Measurements from ENCODE around the gene ACBD4. TPM values are rescaled to one million over a fixed set of nuclear protein-coding genes. Genes with fewer than 3 reads are reported as not detected.

ACBD4 gene
- total and polyA plus RNA-seq, 2 of the 13 experiments (the other 11 are each of a cell fraction or from before 2014, with no cell fraction given): 16.1 to 26.9 TPM

- TF ChIP-seq ETV5 (CRISPR knock-in tag; IDR thresholded peaks at IDR 0.05; ENCODE audit: borderline replicate concordance) (no peak; the same call in 1 of the 2 replicates), SOX5 (CRISPR knock-in tag; IDR thresholded peaks at IDR 0.05; ENCODE audit: borderline replicate concordance) (peak; percentile 34; the same call in 1 of the 2 replicates), HOXA9 (CRISPR knock-in tag; IDR thresholded peaks at IDR 0.05; ENCODE audit: borderline replicate concordance) (0 out of 2 replicates have a peak, but pooled peaks have one; percentile 67), ZBTB1 (CRISPR knock-in tag; IDR thresholded peaks at IDR 0.05; ENCODE audit: borderline replicate concordance) (no peak), ZNF180 (CRISPR knock-in tag; IDR thresholded peaks at IDR 0.05; ENCODE audit: borderline replicate concordance, low read depth) (no peak), HNF4A (CRISPR knock-in tag; IDR thresholded peaks at IDR 0.05) (no peak), POLR2AphosphoS5 (IDR thresholded peaks at IDR 0.05; ENCODE audit: low read depth, low read length) (peak; percentile 66), MXI1 (IDR thresholded peaks at IDR 0.05; ENCODE audit: borderline replicate concordance, low read depth, low read length) (peak; percentile 52; the same call in 2 of the 3 replicates), KMT2A (CRISPR knock-in tag; IDR thresholded peaks at IDR 0.05) (no peak; the same call in 1 of the 2 replicates), TAF1 (CRISPR knock-in tag; IDR thresholded peaks at IDR 0.05) (peak; percentile 67; the same call in 1 of the 2 replicates), MIER2 (CRISPR knock-in tag; IDR thresholded peaks at IDR 0.05) (no peak), ZNF766 (CRISPR knock-in tag; IDR thresholded peaks at IDR 0.05; ENCODE audit: borderline replicate concordance) (no peak; the same call in 1 of the 2 replicates), TCF12 (IDR thresholded peaks at IDR 0.05) (no peak), TCF12 (CRISPR knock-in tag; IDR thresholded peaks at IDR 0.05) (0 out of 2 replicates have a peak, but pooled peaks have one; percentile 7), RFX3 (CRISPR knock-in tag; IDR thresholded peaks at IDR 0.05) (no peak), MAFK (conservative IDR thresholded peaks at IDR 0.05 in 1 of 2, IDR thresholded peaks at IDR 0.05 in 1 of 2; ENCODE audit: low read length in 2 of 2) (no peak), KLF15 (CRISPR knock-in tag; IDR thresholded peaks at IDR 0.05; ENCODE audit: borderline replicate concordance) (peak; percentile 74; the same call in 1 of the 2 replicates), ZNF503 (CRISPR knock-in tag; IDR thresholded peaks at IDR 0.05) (no peak), NFYB (CRISPR knock-in tag; IDR thresholded peaks at IDR 0.05) (peak; percentile 7), SUZ12 (IDR thresholded peaks at IDR 0.05; ENCODE audit: low read depth, low read length) (no peak), ZNF879 (CRISPR knock-in tag; IDR thresholded peaks at IDR 0.05) (0 out of 2 replicates have a peak, but pooled peaks have one; percentile 73), RCOR2 (CRISPR knock-in tag; IDR thresholded peaks at IDR 0.05) (no peak), SETDB1 (CRISPR knock-in tag; IDR thresholded peaks at IDR 0.05; ENCODE audit: borderline replicate concordance) (no peak), POGZ (CRISPR knock-in tag; IDR thresholded peaks at IDR 0.05) (peak; percentile 41; the same call in 1 of the 2 replicates), FOXK2 (IDR thresholded peaks at IDR 0.05) (no peak), BRD4 (CRISPR knock-in tag; IDR thresholded peaks at IDR 0.05) (peak; percentile 84; the same call in 1 of the 2 replicates), PPARG (CRISPR knock-in tag; conservative IDR thresholded peaks at IDR 0.05) (no peak), ZNF800 (CRISPR knock-in tag; IDR thresholded peaks at IDR 0.05) (no peak)
- TF ChIP-seq, protein P1, sequence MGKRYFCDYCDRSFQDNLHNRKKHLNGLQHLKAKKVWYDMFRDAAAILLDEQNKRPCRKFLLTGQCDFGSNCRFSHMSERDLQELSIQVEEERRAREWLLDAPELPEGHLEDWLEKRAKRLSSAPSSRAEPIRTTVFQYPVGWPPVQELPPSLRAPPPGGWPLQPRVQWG (CRISPR knock-in tag; IDR thresholded peaks at IDR 0.05; ENCODE audit: borderline replicate concordance, low read depth): no peak
Measured at GRCh38 chr17:45132572-45133463, 2.7 kb upstream of the ACBD4 start (continued).
